ENCODE results near the gene IRF2. TPM values are rescaled to one million over a fixed set of nuclear protein-coding genes. Genes with fewer than 3 reads are reported as not detected.

IRF2 gene
- total RNA-seq, 2 experiments from 2014 or later: 11.4 to 14.9 TPM

GRCh38 chr4:184392316-184392715, 82.0 kb downstream of the IRF2 start:
- DNase-seq (no peak), ATAC-seq (ENCODE audit: poor library complexity) (no peak)
- no peak for TF ChIP-seq CTCF (IDR thresholded peaks at IDR 0.05)
- Histone ChIP-seq H3K27ac (ENCODE audit: low read depth in 1 of 2, low read length in 2 of 2) (no peak overlapping the region), H3K4me1 (ENCODE audit: insufficient read depth, low read length) (peaks cover 4% of the 10 kb centered on the region), H3K9me3 (ENCODE audit: control insufficient read depth in 1 of 2, insufficient read depth in 1 of 2, low read length in 2 of 2) (no peaks in the 10 kb centered on the region), H3K4me3 (ENCODE audit: low read length) (no peak overlapping the region), H3K36me3 (ENCODE audit: insufficient read depth, low read length) (peaks cover 95% of the 10 kb centered on the region), H3K27me3 (ENCODE audit: control insufficient read depth in 1 of 2, insufficient read depth in 2 of 2, low read length in 2 of 2) (no peaks in the 10 kb centered on the region)
- Mint-ChIP-seq H3K4me3 (no peak overlapping the region), H3K27me3 (no peaks in the 10 kb centered on the region), H3K36me3 (ENCODE audit: low read depth) (peaks cover 97% of the 10 kb centered on the region), H3K4me1 (ENCODE audit: low read depth) (peaks cover 10% of the 10 kb centered on the region), H3K27ac (no peak overlapping the region), H3K9me3 (no peaks in the 10 kb centered on the region)
- ChIA-PET POLR2A (interaction anchor here (0.5 to 0.7 kb wide), 2 partner anchors 22 to 684 kb away, joined by 4 to 5 read pairs; no protein-coding TSS in a partner anchor), CTCF (no interaction called here)
- intact Hi-C loops (cut with DNase I, micrococcal nuclease): no loop called here

- Histone ChIP-seq H3K4me1 (ENCODE audit: insufficient read depth, low read length) (peaks cover 14% of the 10 kb centered on the region), H3K27ac (ENCODE audit: low read depth in 1 of 2, low read length in 2 of 2) (no peak overlapping the region), H3K4me3 (ENCODE audit: low read length) (no peak overlapping the region), H3K9me3 (ENCODE audit: control insufficient read depth in 1 of 2, insufficient read depth in 1 of 2, low read length in 2 of 2) (no peaks in the 10 kb centered on the region), H3K27me3 (ENCODE audit: control insufficient read depth in 1 of 2, insufficient read depth in 2 of 2, low read length in 2 of 2) (no peaks in the 10 kb centered on the region), H3K36me3 (ENCODE audit: insufficient read depth, low read length) (peaks cover 85% of the 10 kb centered on the region)
- intact Hi-C loops (cut with DNase I, micrococcal nuclease): loop anchor here (10.0 kb wide), 1 partner anchor 125 kb away; no protein-coding TSS in a partner anchor
- ChIA-PET POLR2A (interaction anchor here (1.0 kb wide), 1 partner anchor 84 kb away, joined by 3 read pairs; the partner anchor contains the start of gene IRF2), CTCF (interaction anchor here (0.8 kb wide), 1 partner anchor 126 kb away, joined by 4 read pairs; no protein-coding TSS in a partner anchor)
- H3K4me3 Mint-ChIP-seq: no peak overlapping the region
- H3K4me1 Mint-ChIP-seq (ENCODE audit: low read depth): peaks cover 23% of the 10 kb centered on the region
- DNase-seq (no peak), ATAC-seq (ENCODE audit: poor library complexity) (no peak)
- no peaks in the 10 kb centered on the region for H3K27me3 Mint-ChIP-seq
- H3K9me3 Mint-ChIP-seq: no peaks in the 10 kb centered on the region
- peaks cover 93% of the 10 kb centered on the region for H3K36me3 Mint-ChIP-seq (ENCODE audit: low read depth)
- H3K27ac Mint-ChIP-seq: no peak overlapping the region
- TF ChIP-seq CTCF (IDR thresholded peaks at IDR 0.05): no peak
These were observed 84.1 kb downstream of the IRF2 start for GRCh38 chr4:184389978-184390900.

GRCh38 chr4:184388106-184388505, 86.2 kb downstream of the IRF2 start:
- POLR2A ChIA-PET: interaction anchor here (1.8 kb wide), 1 partner anchor 29 kb away, joined by 5 read pairs; no protein-coding TSS in a partner anchor
- no peaks in the 10 kb centered on the region for H3K9me3 ChIP-seq (ENCODE audit: control insufficient read depth in 1 of 2, insufficient read depth in 1 of 2, low read length in 2 of 2)
- no peak overlapping the region for H3K4me3 ChIP-seq (ENCODE audit: low read length)
- peak overlapping the region; percentile 57 for H3K27ac Mint-ChIP-seq
- H3K36me3 Mint-ChIP-seq (ENCODE audit: low read depth): peaks cover 72% of the 10 kb centered on the region
- no peak for TF ChIP-seq CTCF (IDR thresholded peaks at IDR 0.05)
- no peaks in the 10 kb centered on the region for H3K27me3 Mint-ChIP-seq
- no peak overlapping the region for H3K4me3 Mint-ChIP-seq
- peaks cover 66% of the 10 kb centered on the region for H3K36me3 ChIP-seq (ENCODE audit: insufficient read depth, low read length)
- H3K4me1 ChIP-seq (ENCODE audit: insufficient read depth, low read length): peaks cover 35% of the 10 kb centered on the region
- H3K4me1 Mint-ChIP-seq (ENCODE audit: low read depth): peaks cover 43% of the 10 kb centered on the region
- H3K27ac ChIP-seq (ENCODE audit: low read depth in 1 of 2, low read length in 2 of 2): no peak overlapping the region
- intact Hi-C loops (cut with DNase I, micrococcal nuclease): loop anchor here (10.0 kb wide), 1 partner anchor 123 kb away; no protein-coding TSS in a partner anchor
- CTCF ChIA-PET: no interaction called here
- ATAC-seq (ENCODE audit: poor library complexity): no peak
- DNase-seq: no peak
- H3K9me3 Mint-ChIP-seq: no peaks in the 10 kb centered on the region
- H3K27me3 ChIP-seq (ENCODE audit: control insufficient read depth in 1 of 2, insufficient read depth in 2 of 2, low read length in 2 of 2): no peaks in the 10 kb centered on the region
